Measurements from ENCODE around the gene RBMS3.

DNA sequence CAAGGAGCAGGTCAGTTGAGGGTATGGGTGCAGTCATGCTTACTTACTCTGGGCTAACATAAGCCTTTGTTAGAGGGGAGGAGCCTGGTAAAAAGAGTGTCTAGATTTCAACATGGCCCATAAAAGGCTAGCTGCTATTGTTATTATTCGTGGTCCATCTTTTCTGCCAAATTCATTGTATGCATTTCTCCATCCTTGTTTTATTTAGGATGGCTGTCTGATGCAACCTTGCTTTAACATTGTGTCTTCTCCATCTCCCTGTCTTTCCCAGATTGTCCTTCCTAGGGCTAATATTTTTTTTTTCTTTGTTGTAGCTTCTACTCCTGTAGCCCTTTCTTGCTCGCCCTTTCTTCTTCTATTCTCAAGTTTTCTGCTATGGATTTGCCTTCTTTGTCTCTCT, 12.6 kb downstream of the RBMS3 start:
- TF ChIP-seq POLR2A (IDR thresholded peaks at IDR 0.05; ENCODE audit: borderline replicate concordance, extremely low read depth, insufficient read depth, insufficient read length) = no peak
- TF ChIP-seq, protein P1, sequence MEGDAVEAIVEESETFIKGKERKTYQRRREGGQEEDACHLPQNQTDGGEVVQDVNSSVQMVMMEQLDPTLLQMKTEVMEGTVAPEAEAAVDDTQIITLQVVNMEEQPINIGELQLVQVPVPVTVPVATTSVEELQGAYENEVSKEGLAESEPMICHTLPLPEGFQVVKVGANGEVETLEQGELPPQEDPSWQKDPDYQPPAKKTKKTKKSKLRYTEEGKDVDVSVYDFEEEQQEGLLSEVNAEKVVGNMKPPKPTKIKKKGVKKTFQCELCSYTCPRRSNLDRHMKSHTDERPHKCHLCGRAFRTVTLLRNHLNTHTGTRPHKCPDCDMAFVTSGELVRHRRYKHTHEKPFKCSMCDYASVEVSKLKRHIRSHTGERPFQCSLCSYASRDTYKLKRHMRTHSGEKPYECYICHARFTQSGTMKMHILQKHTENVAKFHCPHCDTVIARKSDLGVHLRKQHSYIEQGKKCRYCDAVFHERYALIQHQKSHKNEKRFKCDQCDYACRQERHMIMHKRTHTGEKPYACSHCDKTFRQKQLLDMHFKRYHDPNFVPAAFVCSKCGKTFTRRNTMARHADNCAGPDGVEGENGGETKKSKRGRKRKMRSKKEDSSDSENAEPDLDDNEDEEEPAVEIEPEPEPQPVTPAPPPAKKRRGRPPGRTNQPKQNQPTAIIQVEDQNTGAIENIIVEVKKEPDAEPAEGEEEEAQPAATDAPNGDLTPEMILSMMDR (IDR thresholded peaks at IDR 0.05 in 2 of 3, conservative IDR thresholded peaks at IDR 0.05 in 1 of 3; ENCODE audit: borderline replicate concordance in 1 of 3, insufficient read depth in 1 of 3, low read depth in 2 of 3, low read length in 2 of 3) = no peak
- TF ChIP-seq SP1 (IDR thresholded peaks at IDR 0.05; ENCODE audit: low read depth) = no peak

Data from HCT116 (cell line).